Activated naive CD8-positive, alpha-beta T cell treated with anti-CD3 and anti-CD28 coated beads for 36 hours (primary cell): ENCODE results near the gene HOXD9. TPM values are rescaled to one million over a fixed set of nuclear protein-coding genes. Genes with fewer than 3 reads are reported as not detected.

Experiments
- DNase-seq: peaks from one replicate; pipeline ENCODE4 v3.0.0; 2021
- H3K27ac Mint-ChIP-seq: one replicate; pipeline ENCODE4 v1.8.0; 2022; ENCODE audit warnings: mild to moderate bottlenecking, moderate library complexity, mixed read lengths
- H3K27me3 Mint-ChIP-seq: one replicate; pipeline ENCODE4 v1.8.0; 2022; ENCODE audit warnings: mild to moderate bottlenecking, mixed read lengths
- H3K36me3 Mint-ChIP-seq: one replicate; pipeline ENCODE4 v1.8.0; 2021; ENCODE audit warnings: mild to moderate bottlenecking, mixed read lengths
- H3K4me1 Mint-ChIP-seq: one replicate; pipeline ENCODE4 v1.8.0; 2021; ENCODE audit warnings: mixed read lengths
- H3K4me3 Mint-ChIP-seq: one replicate; pipeline ENCODE4 v1.8.0; 2022; ENCODE audit warnings: mild to moderate bottlenecking, moderate library complexity, mixed read lengths
- H3K9me3 Mint-ChIP-seq: one replicate; pipeline ENCODE4 v1.8.0; 2022; ENCODE audit warnings: mixed read lengths
- total RNA-seq, 2 experiments: library from RNA; stranded (reverse); gene quantifications; one replicate each; pipeline ENCODE4 v1.2.3, GENCODE V29; 2021

HOXD9 gene
- total RNA-seq, 2 experiments from 2014 or later, result not detected

DNA sequence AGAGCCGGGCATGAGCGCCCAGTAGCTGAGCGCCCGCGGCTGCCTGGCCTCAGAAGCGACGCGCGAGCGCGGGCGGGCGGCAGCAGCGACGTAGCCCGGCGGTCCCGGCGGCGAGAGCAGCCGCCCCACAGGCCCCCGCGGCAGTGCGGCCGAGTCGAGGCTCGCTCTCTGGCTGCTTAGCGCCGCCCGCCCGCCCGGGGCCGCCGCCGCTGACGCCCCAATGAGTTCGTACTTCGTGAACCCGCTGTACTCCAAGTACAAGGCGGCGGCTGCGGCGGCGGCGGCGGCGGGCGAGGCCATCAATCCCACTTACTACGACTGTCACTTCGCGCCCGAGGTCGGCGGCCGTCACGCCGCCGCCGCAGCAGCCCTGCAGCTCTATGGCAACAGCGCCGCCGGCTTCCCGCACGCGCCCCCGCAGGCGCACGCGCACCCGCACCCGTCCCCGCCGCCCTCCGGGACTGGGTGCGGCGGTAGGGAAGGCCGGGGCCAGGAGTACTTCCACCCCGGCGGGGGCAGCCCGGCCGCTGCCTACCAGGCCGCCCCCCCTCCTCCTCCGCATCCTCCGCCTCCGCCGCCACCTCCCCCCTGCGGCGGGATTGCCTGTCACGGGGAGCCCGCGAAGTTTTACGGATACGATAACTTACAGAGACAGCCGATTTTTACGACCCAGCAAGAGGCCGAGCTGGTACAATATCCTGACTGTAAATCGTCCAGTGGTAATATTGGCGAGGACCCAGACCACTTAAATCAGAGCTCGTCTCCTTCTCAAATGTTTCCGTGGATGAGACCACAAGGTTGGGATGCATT is 7.8 kb downstream of the HOXD9 start:
- Mint-ChIP-seq H3K4me1 (peaks cover 28% of the 10 kb centered on the region), H3K9me3 (no peaks in the 10 kb centered on the region), H3K27ac (no peak overlapping the region), H3K36me3 (no peaks in the 10 kb centered on the region), H3K4me3 (peak overlapping the region; percentile 45), H3K27me3 (peaks cover 91% of the 10 kb centered on the region)
- DNase-seq, result peak; percentile 37

DNA sequence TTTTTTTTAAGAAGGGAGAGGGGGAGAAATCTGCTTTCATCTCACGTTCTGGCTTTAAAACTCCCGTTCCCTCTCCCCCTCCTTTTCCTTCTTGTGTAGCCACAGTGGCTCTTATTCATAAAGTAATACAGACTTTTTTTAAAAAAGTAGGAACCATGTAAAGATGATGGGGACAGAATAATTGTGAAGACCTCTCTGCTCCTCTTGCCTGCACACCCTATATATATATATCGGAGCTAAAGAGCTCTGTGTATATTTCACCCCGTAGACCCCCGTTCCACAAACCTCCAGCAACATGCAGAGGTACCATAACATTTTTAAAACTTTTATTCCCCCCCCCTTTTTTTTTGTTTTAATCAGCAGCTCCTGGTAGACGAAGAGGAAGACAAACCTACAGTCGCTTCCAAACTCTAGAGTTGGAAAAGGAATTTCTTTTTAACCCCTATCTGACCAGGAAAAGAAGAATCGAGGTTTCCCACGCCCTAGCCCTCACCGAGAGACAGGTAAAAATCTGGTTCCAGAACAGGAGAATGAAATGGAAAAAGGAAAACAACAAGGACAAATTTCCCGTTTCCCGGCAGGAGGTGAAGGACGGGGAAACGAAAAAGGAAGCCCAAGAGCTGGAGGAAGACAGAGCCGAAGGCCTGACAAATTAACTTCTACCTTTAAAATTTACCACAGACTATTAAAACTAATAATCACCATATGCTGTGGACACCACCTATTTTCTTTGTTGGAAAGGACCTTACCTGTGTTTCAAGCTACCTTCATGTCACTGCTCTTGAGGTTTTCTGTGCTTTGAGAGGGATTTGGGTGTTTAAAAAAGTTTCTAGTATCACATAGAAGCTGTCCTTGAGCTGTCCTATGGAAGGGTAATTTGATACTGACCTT is 8.7 kb downstream of the HOXD9 start:
- Mint-ChIP-seq H3K4me1 (peaks cover 34% of the 10 kb centered on the region), H3K9me3 (peaks cover 2% of the 10 kb centered on the region), H3K27me3 (peaks cover 91% of the 10 kb centered on the region), H3K27ac (no peak overlapping the region), H3K4me3 (peak overlapping the region; percentile 45), H3K36me3 (peaks cover 1% of the 10 kb centered on the region)
- DNase-seq, result no peak

DNA sequence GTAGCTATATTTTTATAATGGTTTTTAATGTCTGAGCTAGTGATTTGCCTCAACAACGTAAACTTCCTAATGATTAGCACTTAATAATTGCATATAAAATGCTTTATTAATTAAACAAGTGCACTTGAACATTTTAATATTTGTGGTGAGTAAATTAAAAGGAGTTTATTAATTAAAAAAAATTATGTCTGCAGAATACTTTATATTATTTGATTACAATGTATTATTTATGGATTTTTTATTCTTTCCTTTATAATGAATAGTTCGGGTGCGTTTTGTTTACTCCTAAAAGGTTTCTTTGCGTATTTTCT is 9.3 kb downstream of the HOXD9 start:
- peaks cover 2% of the 10 kb centered on the region for H3K9me3 Mint-ChIP-seq
- H3K27ac Mint-ChIP-seq, result no peak overlapping the region
- peak overlapping the region; percentile 66 for H3K4me3 Mint-ChIP-seq
- H3K36me3 Mint-ChIP-seq, result peaks cover 1% of the 10 kb centered on the region
- peaks cover 34% of the 10 kb centered on the region for H3K4me1 Mint-ChIP-seq
- H3K27me3 Mint-ChIP-seq, result peaks cover 89% of the 10 kb centered on the region
- DNase-seq, result no peak

DNA sequence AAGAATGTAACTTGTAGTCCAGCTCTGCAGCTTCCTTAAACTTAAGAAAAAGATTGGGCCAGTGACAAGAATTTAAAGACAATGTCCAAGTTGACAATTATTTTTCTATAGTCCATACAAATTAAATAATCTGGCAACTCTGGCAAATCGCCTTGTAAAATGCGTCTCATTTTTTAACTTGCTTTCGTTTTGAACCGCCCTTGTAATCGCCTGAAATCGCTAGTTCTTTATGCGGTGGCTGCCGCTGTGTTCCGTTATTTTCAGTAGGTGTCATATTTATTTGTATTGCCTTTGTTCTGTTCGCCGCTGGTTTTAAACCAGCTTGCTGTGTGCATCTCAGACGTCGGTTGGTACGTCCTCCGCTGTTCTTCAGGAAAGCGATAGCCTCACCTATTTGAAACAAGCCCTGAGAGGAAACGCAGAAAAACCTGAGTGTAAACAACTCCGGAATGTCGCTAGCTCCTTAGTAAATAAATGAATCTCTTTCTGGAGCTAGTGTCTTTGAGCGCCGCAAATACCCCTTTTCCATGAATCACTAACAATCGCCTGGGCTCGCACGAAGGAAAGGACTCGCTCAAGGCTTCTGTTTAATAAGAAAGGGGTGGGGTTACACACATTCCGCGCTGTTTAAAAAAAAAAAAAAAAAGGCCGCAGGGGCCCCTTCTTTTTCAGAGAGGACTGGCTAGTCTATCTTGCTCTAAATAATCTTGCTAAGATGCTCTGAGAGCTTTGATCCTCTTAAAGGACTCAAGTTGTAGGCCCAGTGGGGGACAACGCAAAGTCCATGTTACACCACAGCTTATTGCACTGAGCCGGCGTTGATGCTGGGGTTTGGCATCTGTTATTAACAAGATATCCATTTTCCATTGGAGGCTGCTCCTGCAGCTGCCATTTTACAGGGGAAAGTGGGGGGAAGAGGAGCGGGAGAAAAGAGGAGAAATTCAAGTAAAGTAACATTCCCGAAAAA is 10.0 kb downstream of the HOXD9 start:
- Mint-ChIP-seq H3K4me3 (peak overlapping the region; percentile 66), H3K27ac (no peak overlapping the region), H3K27me3 (peaks cover 89% of the 10 kb centered on the region), H3K9me3 (peaks cover 2% of the 10 kb centered on the region), H3K4me1 (peaks cover 32% of the 10 kb centered on the region), H3K36me3 (peaks cover 2% of the 10 kb centered on the region)
- DNase-seq, result no peak

DNA sequence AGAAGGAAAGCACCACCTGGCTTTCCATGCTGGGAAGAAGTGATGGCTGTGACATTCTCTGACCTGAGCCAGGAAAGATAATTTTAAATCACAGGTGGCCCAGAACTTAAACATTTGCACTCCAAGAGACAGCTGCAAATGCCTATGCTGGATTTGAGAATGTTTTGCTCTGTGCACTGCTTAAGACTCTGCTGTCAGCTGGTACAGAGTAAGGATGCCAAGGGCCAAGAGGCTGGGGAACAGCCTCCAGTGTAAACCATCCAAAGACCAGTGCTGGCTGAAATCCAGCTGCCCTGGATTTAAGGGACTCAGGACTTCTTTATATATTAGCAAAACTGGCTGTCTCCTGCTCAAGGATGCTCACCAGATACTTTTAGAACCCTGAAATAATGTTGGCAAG is 10.9 kb downstream of the HOXD9 start:
- H3K4me1 Mint-ChIP-seq, result peaks cover 30% of the 10 kb centered on the region
- no peak overlapping the region for H3K27ac Mint-ChIP-seq
- H3K4me3 Mint-ChIP-seq, result no peak overlapping the region
- H3K27me3 Mint-ChIP-seq, result peaks cover 89% of the 10 kb centered on the region
- peaks cover 5% of the 10 kb centered on the region for H3K36me3 Mint-ChIP-seq
- no peak for DNase-seq
- peaks cover 4% of the 10 kb centered on the region for H3K9me3 Mint-ChIP-seq

DNA sequence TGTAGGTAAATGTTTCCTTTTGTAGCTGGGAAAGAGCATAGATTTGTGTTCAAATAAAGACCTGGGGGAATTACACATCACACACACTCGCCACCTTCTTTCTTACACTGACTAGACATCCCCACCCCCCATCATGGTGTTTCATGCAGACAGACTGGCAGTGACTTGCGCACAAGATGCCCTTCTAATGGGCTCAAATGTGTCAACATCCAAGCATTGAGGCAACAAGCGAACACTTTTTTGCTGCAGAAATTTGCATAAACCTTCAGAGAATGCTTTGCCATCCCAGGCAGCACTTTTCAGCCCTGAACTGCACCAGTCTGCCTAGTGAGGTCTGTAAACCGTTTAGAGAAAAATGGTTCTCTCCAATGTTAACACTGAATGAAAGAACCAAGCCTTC is 11.5 kb downstream of the HOXD9 start:
- peaks cover 31% of the 10 kb centered on the region for H3K4me1 Mint-ChIP-seq
- peaks cover 8% of the 10 kb centered on the region for H3K36me3 Mint-ChIP-seq
- peaks cover 89% of the 10 kb centered on the region for H3K27me3 Mint-ChIP-seq
- H3K27ac Mint-ChIP-seq, result no peak overlapping the region
- H3K9me3 Mint-ChIP-seq, result peaks cover 6% of the 10 kb centered on the region
- H3K4me3 Mint-ChIP-seq, result no peak overlapping the region
- no peak for DNase-seq

GRCh38 chr2:176135035-176135440 is 12.5 kb downstream of the HOXD9 start:
- no peak for DNase-seq
- H3K4me1 Mint-ChIP-seq, result peaks cover 33% of the 10 kb centered on the region
- H3K9me3 Mint-ChIP-seq, result peaks cover 6% of the 10 kb centered on the region
- no peak overlapping the region for H3K27ac Mint-ChIP-seq
- peaks cover 9% of the 10 kb centered on the region for H3K36me3 Mint-ChIP-seq
- no peak overlapping the region for H3K4me3 Mint-ChIP-seq
- peaks cover 95% of the 10 kb centered on the region for H3K27me3 Mint-ChIP-seq

- Mint-ChIP-seq H3K4me3 (no peak overlapping the region), H3K9me3 (peaks cover 6% of the 10 kb centered on the region), H3K36me3 (peaks cover 9% of the 10 kb centered on the region), H3K27ac (no peak overlapping the region), H3K4me1 (peaks cover 31% of the 10 kb centered on the region), H3K27me3 (peaks cover 93% of the 10 kb centered on the region)
- DNase-seq, result no peak
These were observed 14.1 kb downstream of the HOXD9 start for GRCh38 chr2:176136374-176137251.

GRCh38 chr2:176137252-176137580 is 14.7 kb downstream of the HOXD9 start:
- peaks cover 95% of the 10 kb centered on the region for H3K27me3 Mint-ChIP-seq
- H3K4me3 Mint-ChIP-seq, result no peak overlapping the region
- H3K27ac Mint-ChIP-seq, result no peak overlapping the region
- no peak for DNase-seq
- peaks cover 6% of the 10 kb centered on the region for H3K9me3 Mint-ChIP-seq
- peaks cover 28% of the 10 kb centered on the region for H3K4me1 Mint-ChIP-seq
- H3K36me3 Mint-ChIP-seq, result peaks cover 9% of the 10 kb centered on the region

GRCh38 chr2:176137906-176138305 is 15.4 kb downstream of the HOXD9 start:
- DNase-seq, result no peak
- Mint-ChIP-seq H3K4me1 (peaks cover 24% of the 10 kb centered on the region), H3K27me3 (peaks cover 91% of the 10 kb centered on the region), H3K27ac (no peak overlapping the region), H3K4me3 (no peak overlapping the region), H3K36me3 (peaks cover 9% of the 10 kb centered on the region), H3K9me3 (peaks cover 6% of the 10 kb centered on the region)

GRCh38 chr2:176138526-176138922 is 16.0 kb downstream of the HOXD9 start:
- H3K4me3 Mint-ChIP-seq, result no peak overlapping the region
- H3K4me1 Mint-ChIP-seq, result peaks cover 22% of the 10 kb centered on the region
- H3K9me3 Mint-ChIP-seq, result peaks cover 6% of the 10 kb centered on the region
- H3K27ac Mint-ChIP-seq, result no peak overlapping the region
- peaks cover 9% of the 10 kb centered on the region for H3K36me3 Mint-ChIP-seq
- DNase-seq, result no peak
- H3K27me3 Mint-ChIP-seq, result peaks cover 91% of the 10 kb centered on the region

DNA sequence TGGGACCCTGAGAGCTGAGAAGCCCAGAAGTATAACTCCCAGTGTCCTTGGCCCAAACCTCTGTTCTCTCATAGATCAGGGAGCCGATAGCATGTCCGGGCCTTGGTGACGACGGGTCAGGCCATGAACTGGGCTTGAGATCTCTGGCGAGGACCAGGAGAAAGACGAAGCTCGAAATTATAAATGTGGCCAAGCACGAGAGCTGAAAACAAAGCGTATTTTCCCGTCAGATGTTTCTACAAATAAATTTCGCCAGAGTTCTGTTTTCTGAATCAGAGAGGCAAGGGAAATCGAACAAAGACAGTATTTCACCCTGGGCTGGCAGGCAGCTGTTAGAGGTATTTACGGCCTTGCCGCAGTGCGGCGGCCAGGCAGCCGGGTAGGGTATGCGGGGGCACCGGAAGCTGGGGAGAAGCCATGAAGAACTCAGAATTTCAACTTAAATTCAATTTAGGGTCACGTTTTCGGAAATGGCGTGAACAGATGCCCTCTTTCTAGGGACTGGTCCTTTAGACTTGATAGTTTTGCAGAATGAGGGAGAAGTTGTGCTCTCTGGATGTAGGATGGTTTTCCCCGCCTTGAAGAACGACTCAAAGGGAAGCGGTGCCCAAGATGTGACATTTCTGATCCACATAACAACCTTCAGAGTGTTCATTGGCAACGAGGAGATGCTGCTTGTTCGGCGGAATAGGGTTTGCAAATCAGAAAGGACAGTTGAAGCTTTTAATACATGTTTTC is 16.6 kb downstream of the HOXD9 start:
- peaks cover 91% of the 10 kb centered on the region for H3K27me3 Mint-ChIP-seq
- no peak for DNase-seq
- H3K4me1 Mint-ChIP-seq, result peaks cover 22% of the 10 kb centered on the region
- peaks cover 6% of the 10 kb centered on the region for H3K9me3 Mint-ChIP-seq
- H3K36me3 Mint-ChIP-seq, result peaks cover 9% of the 10 kb centered on the region
- H3K4me3 Mint-ChIP-seq, result no peak overlapping the region
- H3K27ac Mint-ChIP-seq, result no peak overlapping the region

DNA sequence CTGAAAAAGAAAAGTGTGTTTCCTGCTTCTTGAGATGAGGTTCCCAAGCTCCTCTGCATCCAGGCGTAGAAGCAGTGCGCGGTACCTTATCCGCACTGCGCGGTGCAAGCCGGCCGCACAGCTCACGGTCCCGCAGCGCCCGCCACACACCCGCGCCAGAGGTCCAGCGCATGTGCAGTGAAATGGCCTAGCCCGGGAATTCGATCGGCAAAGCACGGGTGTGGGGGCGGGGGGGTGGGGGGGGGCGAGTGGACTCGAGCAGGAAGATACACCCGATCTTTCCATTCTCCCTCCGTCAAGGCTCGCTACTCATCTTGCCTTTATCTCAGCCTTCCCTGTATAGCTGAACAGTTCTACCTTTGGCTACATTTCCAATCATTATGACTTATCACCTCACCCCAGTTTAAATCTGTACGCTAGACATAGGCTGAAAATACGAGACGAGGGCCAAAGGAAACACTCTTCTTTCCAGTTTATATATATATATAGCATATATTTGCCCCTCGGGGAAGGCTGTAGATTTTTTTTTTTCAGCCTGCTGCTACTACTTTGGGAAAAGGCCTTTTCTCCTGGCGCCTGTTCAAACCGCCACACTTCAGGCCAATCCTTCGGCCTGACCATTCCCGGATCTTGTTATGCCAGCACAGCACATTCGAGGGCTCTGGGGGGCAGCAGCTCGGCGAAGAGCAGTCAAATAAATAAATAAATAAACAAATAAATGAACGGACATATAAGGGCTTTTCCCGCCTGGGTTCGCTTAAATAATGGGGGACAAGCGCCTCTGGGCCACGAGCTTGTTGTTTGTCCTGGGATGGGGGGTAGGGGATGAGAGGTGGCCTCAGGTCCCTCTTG is 17.4 kb downstream of the HOXD9 start:
- H3K27me3 Mint-ChIP-seq, result peaks cover 88% of the 10 kb centered on the region
- peaks cover 9% of the 10 kb centered on the region for H3K36me3 Mint-ChIP-seq
- H3K9me3 Mint-ChIP-seq, result peaks cover 6% of the 10 kb centered on the region
- H3K4me3 Mint-ChIP-seq, result peak overlapping the region; percentile 14
- no peak for DNase-seq
- H3K4me1 Mint-ChIP-seq, result peaks cover 22% of the 10 kb centered on the region
- H3K27ac Mint-ChIP-seq, result no peak overlapping the region
